NT2/D1 (cell line): ENCODE results near the gene RBMS1.

Experiments
- DNase-seq: peaks from one replicate; pipeline ENCODE4 v3.0.0-alpha.2; 2011; ENCODE audit warnings: low read depth, low spot score
- H3K27me3 ChIP-seq: 2 replicates; pipeline ENCODE4 v1.6.0; 2011; ENCODE audit warnings: mild to moderate bottlenecking; ENCODE audit not compliant: insufficient read length, insufficient read depth
- H3K36me3 ChIP-seq: 2 replicates; pipeline ENCODE4 v1.6.1; 2011; ENCODE audit warnings: mild to moderate bottlenecking, low read length, mixed read lengths; ENCODE audit not compliant: insufficient read depth, insufficient read length
- H3K4me1 ChIP-seq: 2 replicates; pipeline ENCODE4 v1.5.1; 2011; ENCODE audit not compliant: insufficient read depth, insufficient read length
- H3K4me3 ChIP-seq: 2 replicates; pipeline ENCODE4 v1.5.1; 2011; ENCODE audit warnings: low read depth; ENCODE audit not compliant: insufficient read length
- H3K9ac ChIP-seq: 2 replicates; pipeline ENCODE4 v1.6.0; 2011; ENCODE audit warnings: low read depth; ENCODE audit not compliant: insufficient read length
- H3K9me3 ChIP-seq: 2 replicates; pipeline ENCODE4 v1.5.1; 2011; ENCODE audit warnings: mild to moderate bottlenecking, low read length; ENCODE audit not compliant: insufficient read depth
- SUZ12 ChIP-seq: IDR thresholded peaks from 2 replicates; pipeline ENCODE4 v1.6.1; 2011; ENCODE audit not compliant: insufficient read length, insufficient read depth; ENCODE audit errors: extremely low read depth
- YY1 ChIP-seq: IDR thresholded peaks from 2 replicates; pipeline ENCODE4 v1.6.1; 2011; ENCODE audit not compliant: insufficient read length, insufficient read depth
- ZNF274 ChIP-seq: IDR thresholded peaks from 2 replicates; pipeline ENCODE4 v1.6.1; 2011; ENCODE audit warnings: mild to moderate bottlenecking, low read depth, low read length

Gene RBMS1

DNA sequence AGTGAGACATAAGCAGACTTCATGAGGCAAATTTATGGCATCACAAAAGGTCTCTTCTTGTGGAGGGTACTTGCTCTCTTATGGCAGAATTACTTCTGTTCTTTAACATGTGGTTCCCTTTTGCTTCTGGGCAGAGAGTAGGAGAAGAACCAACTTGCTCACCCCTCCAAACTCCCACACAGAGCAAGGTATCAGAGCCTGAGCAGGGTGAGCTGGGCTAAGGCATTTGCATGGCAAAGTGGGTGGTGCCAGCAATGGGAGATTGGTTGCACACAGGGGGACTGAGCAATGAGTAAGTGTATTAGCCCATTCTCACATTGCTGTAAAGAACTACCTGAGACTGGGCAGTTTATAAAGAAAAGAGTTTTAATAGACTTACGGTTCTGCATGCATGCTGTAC is 229.3 kb downstream of the RBMS1 start:
- no peak for DNase-seq
- no peak overlapping the region for H3K9ac ChIP-seq

DNA sequence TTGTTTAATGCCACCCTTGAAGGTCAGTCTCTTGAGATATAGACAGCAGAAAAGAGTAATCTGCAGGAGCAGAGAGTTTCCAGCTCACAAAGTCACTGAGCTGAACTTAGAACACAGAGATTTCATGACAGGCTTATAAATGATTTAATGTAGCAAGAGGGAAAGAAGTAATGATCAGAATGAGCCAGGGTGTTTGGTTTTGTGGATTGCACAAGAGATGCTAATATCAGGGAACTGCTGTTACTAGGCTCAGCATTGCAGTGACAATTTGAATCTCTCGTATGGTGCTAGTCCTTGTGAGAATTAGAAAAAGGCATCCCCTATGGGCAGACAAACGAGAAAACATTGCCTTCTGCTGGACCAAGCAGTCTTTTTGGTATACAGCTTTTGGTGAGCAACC is 231.9 kb downstream of the RBMS1 start:
- Histone ChIP-seq H3K9ac (no peak overlapping the region), H3K27me3 (no peaks in the 10 kb centered on the region), H3K4me1 (no peaks in the 10 kb centered on the region), H3K36me3 (no peaks in the 10 kb centered on the region), H3K4me3 (no peak overlapping the region), H3K9me3 (no peaks in the 10 kb centered on the region)
- DNase-seq: no peak
- TF ChIP-seq SUZ12 (no peak), YY1 (no peak), ZNF274 (no peak)

More for the DNA sequence above, 229.3 kb downstream of the RBMS1 start:
- Histone ChIP-seq H3K4me3 (no peak overlapping the region), H3K4me1 (no peaks in the 10 kb centered on the region), H3K27me3 (no peaks in the 10 kb centered on the region), H3K36me3 (no peaks in the 10 kb centered on the region), H3K9me3 (no peaks in the 10 kb centered on the region)
- no peak for TF ChIP-seq SUZ12

DNA sequence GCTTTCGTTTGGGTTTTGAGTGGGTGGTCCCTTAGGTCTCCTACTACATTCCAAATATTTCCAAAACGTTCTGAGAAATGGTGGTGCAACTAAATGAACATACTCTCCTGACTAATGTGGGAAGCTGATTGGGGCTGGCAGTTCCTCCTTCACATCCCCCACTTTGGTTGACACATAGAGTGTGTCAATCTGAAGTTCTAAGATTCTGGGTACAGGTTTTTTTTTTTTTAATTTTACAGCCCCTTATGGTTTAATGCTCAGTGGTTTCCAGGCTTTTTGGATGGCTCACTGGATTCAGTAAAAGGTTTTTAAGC is 235.2 kb downstream of the RBMS1 start:
- H3K9ac ChIP-seq: no peak overlapping the region
- H3K4me1 ChIP-seq: no peaks in the 10 kb centered on the region
- no peaks in the 10 kb centered on the region for H3K9me3 ChIP-seq
- DNase-seq: no peak
- H3K27me3 ChIP-seq: no peaks in the 10 kb centered on the region
- no peaks in the 10 kb centered on the region for H3K36me3 ChIP-seq
- no peak overlapping the region for H3K4me3 ChIP-seq
- no peak for TF ChIP-seq YY1
- TF ChIP-seq ZNF274: no peak
- TF ChIP-seq SUZ12: no peak

DNA sequence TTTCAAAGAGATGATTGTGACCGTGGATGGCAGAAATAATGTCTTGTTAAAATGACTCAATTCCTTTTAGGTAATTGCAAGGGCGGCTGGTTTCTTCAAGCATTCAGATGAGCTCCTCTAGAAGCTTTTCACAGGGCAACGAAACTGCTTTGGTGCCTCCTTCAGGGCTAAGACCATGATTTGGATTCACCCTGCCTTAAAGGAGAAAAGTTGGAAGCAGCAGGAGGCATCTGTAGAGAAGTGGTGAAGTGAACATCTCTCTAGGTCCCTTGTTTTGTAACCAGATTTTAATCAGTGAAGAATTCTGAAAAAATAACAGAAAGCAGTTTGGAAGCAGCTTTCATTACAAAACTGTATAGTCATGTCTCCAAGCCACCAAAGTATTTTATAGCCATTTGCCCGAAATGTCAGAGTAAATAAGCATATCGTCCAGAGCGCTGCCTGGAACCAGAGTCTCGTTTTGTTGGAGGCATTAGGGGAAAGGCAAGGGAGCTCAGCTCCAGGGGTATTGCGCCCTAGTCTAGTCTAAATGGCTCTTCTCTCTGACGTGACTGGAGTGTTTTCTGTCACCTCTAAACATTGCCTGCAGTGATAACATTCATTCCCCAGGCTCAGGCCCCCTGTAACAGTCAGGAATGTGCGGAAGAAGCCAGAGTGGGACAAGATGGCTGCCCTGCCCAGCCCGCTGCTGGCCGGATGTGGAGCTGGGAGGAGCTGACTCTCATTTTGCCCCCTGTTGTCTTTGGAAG is 235.7 kb downstream of the RBMS1 start:
- H3K36me3 ChIP-seq: no peaks in the 10 kb centered on the region
- no peak overlapping the region for H3K4me3 ChIP-seq
- DNase-seq: no peak
- H3K9me3 ChIP-seq: no peaks in the 10 kb centered on the region
- H3K9ac ChIP-seq: no peak overlapping the region
- TF ChIP-seq YY1: peak; percentile 33
- no peak for TF ChIP-seq ZNF274
- no peaks in the 10 kb centered on the region for H3K4me1 ChIP-seq
- H3K27me3 ChIP-seq: no peaks in the 10 kb centered on the region

DNA sequence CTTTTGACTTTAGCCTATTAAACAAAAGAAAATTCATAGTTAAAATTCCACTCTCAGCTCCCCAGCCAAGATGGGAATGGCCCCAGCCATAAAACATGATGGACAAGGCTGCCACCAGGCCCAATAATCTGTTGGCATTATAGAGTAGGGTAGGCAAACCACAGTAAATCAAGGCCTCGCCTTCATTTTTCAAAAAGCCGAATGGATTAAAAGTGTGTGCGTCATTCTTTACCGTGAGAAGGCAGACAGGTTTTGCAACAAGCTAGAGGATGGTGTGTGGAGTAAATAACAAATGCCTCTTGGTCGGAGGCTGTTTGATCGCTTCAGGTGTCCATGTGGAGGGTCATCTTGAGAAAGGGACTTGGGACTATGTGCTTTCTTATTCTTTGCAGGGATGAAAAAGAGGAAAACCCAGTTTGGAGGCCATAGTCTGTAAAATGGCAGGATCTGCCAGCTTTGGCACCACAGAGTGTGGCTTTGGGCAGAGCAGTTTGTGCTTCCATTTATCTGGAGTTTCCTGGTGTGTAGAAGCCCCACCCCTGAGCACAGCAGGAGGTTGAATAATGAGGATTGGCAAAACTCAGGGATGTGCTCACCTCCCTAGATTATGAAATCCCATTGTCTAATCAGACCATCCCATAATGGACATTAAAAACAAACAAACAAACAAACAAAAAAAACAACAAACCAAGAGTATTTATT is 236.4 kb downstream of the RBMS1 start:
- H3K9ac ChIP-seq: no peak overlapping the region
- TF ChIP-seq ZNF274: no peak
- no peak for TF ChIP-seq YY1
- no peak for TF ChIP-seq SUZ12
- H3K36me3 ChIP-seq: no peaks in the 10 kb centered on the region
- no peaks in the 10 kb centered on the region for H3K4me1 ChIP-seq
- no peaks in the 10 kb centered on the region for H3K9me3 ChIP-seq
- H3K4me3 ChIP-seq: no peak overlapping the region
- DNase-seq: no peak
- H3K27me3 ChIP-seq: no peaks in the 10 kb centered on the region

DNA sequence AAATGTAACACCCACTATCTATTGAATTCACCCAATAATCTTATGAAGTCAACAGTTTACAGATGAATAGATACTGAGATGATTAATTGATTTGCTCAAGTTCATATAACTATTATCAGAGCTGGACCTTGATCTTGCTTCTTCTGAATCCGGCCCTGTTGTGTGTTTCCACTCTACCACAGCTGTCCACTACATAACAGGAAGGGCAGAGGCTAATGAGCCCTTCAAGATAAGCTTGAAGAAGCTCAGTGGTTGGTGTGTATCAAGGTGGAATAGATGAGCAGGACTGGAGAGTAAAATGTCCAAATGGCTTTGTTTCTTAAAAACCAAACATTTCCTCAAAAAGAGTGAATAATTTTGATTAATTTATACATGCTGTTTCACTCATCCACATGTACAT is 237.1 kb downstream of the RBMS1 start:
- no peaks in the 10 kb centered on the region for H3K27me3 ChIP-seq
- no peak overlapping the region for H3K4me3 ChIP-seq
- no peaks in the 10 kb centered on the region for H3K4me1 ChIP-seq
- no peaks in the 10 kb centered on the region for H3K9me3 ChIP-seq
- TF ChIP-seq YY1 (no peak), SUZ12 (no peak), ZNF274 (no peak)
- H3K36me3 ChIP-seq: no peaks in the 10 kb centered on the region
- H3K9ac ChIP-seq: no peak overlapping the region
- no peak for DNase-seq

DNA sequence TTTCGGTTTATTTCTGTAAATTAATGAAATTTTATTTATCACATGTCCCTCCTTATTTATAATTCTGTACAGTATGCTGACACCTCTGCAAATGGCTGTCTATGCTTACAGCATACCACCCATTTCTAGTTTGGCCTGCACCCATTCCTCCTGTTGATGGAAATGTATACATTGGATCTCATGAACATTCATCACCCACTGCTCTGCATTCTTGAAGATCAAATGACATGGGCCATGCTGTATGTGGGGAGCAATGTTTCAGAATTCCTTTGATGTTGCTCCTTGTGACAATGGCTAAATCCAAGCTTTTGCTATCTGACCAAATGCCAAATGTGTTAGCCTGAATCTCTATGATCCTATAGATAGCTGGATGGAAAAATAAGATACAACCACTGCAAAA is 238.2 kb downstream of the RBMS1 start:
- Histone ChIP-seq H3K4me3 (no peak overlapping the region), H3K9me3 (no peaks in the 10 kb centered on the region), H3K9ac (no peak overlapping the region), H3K4me1 (no peaks in the 10 kb centered on the region), H3K36me3 (no peaks in the 10 kb centered on the region), H3K27me3 (no peaks in the 10 kb centered on the region)
- no peak for DNase-seq
- no peak for TF ChIP-seq SUZ12
- TF ChIP-seq YY1: no peak
- TF ChIP-seq ZNF274: no peak
